GM19035 (cell line): Measurements from ENCODE around the gene CLCNKA.
"Not testable (repeated sequence)": the region's sequence is repeated elsewhere in the genome, so short reads cannot be mapped to it uniquely, and the experiment has no call there.

Source experiments
- ATAC-seq: cut with Tn5 transposase; IDR thresholded peaks from one replicate; pipeline ENCODE4 v1.9.1; 2021; ENCODE audit not compliant: unreplicated experiment

Gene CLCNKA

DNA sequence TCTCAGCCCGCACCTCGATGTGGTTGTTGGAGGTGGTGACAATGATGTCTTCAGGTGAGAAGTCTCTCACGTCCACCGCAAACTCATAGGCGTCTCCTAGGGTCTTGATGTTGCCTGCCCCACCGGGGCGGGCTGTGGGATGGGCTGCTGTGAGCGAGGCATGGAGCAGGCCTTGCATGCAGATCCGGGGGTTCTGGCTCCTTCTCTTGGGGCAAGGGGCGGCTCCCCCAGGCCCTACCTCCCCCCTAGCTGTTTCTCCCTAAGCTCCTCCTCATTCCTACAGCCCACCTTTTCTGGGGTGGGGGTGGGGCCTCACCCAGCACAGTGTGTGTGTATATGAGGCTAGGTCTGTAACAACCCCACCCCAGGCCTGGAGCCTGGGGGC is 4.8 kb upstream of the CLCNKA start:
- no peak for ATAC-seq

DNA sequence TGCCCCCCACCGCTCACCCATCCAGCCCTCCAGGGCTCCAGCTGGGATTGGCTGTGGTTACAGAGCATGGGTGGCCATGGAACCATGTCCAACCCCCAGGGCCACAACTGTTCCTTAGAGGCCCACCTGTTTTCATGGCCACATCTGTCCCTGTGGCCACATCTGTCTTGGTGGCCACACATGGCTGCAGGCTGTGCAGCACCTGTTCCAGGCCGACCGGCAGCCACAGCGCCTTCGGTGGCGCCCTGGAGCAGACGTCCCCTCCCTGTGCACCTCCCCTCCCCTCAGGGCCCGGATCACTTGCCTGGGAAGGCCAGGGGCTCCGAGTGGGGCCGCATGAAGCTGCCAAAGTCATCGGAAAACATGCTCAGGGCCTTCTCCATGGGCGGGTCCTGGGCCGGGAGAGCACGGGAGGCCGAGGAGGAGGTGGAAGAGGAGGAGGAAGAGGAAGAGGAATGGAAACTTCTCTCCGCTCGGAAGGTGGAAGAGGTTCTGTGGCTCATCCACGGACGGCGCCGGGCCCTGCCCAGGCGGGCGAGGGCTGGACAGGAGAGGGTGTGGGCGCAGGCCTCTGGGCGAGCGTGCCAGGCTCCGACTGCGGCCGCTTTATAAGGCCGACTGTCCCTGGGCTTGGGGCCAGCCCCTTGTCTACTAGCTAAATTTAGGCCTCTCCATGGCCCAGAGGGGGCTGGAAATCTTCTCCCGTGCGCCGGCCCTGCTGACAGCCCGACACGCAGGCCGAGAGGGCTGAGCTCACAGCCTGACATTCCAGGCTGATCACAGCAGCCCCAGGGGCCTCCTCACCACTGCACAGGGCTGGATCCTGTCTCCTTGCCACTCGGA is 4.2 kb upstream of the CLCNKA start, which contains the start of gene HSPB7:
Gene HSPB7 (minus strand): TSS at position 583 of the 843 bp plus-strand sequence. CDS start 80 bp downstream, at position 503.
- no peak for ATAC-seq

DNA sequence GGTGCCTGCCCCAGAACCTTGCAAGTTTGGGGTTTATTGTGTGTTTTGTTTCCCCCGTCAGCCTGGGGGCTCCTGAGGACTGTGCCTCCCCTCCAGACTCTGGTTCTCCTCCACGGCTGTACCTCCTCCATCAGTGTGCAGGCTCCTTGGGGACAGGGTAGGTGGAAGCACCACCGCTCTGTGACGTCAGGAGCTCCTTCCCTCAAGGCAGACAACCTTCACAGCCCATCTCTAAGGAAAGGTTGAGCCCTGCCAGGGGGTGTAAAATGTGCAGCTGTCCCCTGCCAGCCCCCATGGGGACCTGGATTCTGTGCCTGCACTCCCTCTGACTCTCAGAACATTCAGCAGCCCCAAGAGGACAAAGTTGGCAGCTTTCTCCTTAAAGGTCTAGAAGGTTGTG is 3.5 kb upstream of the CLCNKA start:
- no peak for ATAC-seq

DNA sequence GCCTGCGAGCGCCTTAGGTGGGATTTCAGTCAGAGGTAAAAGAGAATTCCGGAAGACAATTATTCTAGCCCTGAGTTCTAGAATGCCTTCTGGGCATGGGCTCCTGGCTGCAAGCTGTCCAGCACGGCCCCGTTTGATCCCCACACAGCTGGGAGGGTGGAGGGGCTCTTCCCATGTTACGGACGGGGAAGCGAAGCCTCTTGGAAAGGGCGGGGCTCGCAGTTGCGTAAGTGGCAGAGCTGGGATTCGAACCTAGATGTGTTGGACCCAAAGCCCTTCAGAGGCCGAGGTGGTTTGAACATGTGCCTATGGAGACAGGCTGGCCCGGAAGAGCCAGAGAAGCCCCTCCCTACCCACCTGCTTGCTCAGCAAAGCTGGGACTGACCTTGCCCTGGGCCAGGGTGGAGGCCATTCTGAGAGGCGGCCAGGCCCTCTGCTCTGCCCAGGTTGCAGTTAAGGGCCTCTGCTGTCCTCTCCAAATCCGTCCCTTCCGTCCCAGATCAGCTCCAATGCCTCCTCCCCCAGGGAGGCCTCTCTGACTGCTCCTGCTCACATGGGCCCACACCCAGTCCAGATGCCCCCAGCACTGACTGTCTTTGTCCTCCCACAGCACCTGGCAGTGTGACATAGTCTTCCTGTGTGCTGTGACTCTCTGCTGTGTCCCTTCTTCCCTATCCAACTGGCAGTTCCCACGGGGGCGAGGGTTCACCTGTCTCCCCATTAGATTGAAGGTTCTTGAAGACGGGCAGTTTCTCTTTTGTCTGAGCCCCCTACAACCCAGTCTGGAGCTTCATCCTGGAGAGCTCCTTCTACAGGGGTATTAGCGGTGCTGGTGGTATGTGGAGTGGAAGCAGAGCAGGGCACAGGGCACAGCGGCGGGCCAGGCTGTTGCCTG is 2.8 kb upstream of the CLCNKA start:
- ATAC-seq, result no peak

DNA sequence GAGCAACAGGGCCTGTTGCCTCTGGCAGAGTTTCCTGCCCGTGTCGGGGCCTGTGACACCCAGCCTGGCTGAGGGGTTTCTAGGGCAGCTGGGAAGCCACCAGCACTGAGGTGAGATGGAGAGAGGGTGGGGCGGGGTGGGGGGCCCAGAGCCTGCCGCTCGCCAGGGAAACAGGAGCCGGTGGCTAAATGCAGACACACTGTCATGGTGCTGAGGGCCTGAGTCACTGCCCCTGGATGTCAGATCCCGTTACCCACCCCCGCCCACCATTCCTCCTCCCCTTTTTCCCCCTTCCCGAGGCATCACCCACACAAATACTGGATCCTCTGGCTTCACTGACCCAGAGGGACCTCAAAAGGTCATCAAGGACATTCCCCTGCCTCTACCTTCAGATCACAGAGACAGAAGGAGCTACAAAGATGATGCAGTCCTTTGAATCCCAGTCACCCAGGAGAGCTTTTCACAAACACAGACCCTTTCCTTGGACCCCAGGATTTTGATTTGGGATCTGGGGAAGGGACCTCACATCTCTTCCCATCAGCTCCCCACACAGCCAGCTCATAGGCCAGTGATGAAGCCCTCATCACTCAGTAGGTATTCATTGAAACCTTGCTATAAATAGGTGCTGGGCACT is 2.1 kb upstream of the CLCNKA start:
- ATAC-seq, result no peak

DNA sequence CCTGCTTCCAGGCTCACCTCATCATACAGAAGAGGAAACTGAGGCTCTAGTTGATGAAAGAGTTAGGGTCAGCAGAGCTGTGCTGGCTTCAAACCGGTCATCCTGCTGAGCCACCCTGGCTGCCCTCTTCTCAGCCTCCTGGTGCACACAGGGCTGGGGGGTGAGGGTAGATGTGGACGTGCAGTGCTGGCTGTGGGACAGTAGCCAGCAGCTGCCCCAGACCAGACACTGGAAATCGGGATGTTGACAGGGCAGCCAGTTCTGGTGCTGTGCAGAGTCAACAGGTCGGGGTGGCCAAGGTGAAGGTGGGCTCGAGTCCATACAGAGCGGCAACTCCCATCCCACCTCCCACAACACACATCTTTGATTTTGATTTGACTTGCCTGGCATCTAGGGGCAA is 1.5 kb upstream of the CLCNKA start:
- no peak for ATAC-seq

DNA sequence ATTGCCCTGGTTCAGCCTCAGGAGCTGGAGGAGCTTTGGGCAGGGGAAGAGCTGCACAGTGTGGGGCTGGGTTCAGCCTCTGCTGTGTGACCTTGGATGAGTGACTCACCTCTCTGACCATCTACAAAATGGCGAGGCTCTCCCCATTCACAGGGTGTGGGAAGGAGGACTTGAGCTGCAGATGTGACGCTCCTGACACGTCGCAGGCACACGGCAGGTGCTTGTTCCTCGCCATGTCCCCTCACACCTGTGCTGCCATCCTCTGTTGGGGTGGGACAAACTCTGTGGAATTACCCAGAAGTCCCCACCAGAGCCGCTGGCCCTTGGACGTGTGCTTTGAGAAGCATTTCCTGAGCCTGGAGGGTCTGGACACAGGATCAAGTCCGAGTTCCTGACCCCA is 958 bp upstream of the CLCNKA start:
- not testable (repeated sequence) for ATAC-seq

DNA sequence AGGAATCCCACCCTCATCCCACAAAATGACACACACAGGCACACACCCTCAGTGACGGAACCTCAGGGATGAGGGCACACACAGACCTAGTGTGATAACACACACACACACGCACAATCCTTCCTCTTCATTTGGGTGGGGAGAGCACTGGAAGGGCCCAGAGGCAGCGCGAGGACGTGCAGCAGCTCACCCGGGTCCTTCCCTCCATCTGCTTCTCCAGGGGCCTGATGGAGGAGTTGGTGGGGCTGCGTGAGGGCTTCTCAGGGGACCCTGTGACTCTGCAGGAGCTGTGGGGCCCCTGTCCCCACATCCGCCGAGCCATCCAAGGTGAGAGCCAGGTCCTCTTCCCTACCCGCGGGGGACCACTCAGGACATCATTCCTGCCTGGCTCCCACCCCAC is 557 bp downstream of the CLCNKA start:
- ATAC-seq, result no peak

DNA sequence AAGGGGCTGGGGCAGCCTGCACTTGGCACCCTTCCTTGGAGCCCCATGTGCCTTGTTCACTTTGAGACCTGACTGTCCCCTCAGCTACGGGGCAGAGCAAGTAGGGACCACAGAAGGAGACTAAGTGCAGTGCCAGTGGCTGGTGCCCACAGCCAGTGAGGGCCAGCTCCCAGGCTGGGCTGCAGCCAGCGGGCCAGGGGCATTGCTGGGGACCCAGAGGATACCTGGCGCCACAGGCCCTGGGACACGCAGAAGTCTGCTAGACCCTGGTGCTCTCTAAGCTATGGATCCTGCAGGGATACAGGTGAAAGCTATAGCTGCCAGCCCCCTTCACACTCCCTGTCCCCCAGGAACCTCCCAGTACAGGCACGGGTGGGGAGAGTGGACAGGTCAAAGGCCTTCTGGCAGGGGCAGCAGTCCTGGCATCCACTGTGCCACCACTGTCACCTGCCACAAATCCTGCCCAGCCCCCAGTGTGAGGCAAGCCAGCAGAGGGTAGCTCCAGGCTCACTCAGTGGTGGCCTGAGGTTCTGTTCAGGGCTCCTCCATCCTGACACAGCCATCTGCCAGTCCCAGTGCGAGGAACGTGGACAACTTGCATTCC is 1.3 kb downstream of the CLCNKA start:
- no peak for ATAC-seq

DNA sequence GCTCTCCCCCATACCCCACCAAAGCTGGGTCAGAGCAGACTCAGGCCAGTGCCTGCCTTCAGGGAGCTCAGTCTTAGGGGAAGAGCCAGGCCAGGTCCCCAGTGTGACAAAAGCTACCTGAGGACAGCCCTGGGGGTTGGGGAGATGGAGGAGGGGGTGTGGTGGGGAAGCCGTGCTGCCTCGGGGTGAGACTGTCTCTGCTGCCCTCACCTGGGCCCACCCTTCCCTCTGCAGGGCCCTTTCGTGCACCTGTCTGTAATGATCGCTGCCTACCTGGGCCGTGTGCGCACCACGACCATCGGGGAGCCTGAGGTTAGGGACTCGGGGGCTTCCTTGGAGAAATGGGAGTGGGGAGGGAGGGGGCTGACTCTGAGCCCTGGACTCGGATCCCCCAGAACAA is 4.5 kb downstream of the CLCNKA start:
- not testable (repeated sequence) for ATAC-seq

DNA sequence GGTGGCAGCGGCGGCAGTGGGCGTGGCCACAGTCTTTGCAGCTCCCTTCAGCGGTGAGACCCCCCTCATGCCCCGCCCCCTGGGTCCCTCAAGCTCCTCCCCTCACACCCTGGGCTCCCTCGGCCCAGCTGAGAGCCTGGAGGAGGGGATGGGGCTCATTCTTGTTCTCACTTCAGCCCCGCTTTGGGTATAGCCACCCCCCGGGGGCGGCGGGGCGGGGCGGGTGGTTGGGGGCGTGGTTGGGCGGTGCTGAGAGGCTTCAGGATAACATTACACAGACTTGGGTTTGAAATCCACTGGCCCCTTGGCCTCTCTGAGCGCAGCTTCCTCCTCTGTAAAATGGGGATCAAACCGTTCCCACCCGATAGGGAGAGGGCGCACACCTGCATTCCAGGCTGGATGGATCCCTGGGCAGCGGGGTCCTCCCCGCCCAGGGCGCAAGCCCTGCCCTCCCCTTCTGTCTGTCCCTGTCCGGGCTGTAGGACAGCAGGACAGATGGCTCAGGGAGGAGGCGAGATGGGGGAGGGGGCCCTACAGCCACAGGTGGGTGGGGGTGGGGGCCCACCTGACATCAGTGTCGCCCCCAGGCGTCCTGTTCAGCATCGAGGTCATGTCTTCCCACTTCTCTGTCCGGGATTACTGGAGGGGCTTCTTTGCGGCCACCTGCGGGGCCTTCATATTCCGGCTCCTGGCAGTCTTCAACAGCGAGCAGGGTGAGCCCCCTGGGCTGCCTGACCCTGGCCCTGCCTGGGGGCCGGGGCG is 5.1 kb downstream of the CLCNKA start:
- ATAC-seq, result no peak

DNA sequence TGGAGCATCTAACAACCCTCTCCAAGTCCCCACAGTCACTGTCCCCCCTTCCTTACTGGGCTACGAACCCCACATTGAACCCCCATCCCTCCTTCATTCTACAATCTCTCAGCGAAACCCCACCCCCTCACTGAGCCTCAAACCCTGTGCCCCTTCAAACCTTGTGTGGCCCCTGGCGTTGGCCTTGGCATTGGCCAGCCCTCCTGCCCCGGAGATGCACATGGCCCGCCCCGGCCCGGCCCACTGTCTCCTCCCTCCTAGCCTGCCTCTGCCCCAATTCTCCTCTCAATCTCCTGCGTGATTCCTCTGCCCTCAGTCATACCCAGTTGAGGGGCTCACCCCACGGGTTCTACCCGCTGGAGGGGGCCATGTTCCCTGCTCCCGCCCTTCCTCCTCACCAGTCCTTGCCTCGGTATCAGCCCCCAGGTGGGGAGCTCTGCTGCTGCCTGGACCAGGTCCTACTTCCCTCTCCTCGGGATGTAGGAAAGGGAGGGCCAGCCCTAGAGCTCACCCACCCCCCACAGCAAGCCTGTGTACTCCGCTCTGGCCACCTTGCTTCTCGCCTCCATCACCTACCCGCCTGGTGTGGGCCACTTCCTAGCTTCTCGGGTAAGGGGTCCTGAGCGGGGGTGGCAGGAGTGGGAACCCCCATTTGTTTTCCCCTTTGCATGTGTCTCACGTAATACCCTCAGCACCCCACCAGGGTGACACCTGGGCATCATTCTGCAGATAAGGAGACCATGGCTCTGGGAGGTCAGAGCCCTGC is 6.6 kb downstream of the CLCNKA start:
- ATAC-seq, result no peak

DNA sequence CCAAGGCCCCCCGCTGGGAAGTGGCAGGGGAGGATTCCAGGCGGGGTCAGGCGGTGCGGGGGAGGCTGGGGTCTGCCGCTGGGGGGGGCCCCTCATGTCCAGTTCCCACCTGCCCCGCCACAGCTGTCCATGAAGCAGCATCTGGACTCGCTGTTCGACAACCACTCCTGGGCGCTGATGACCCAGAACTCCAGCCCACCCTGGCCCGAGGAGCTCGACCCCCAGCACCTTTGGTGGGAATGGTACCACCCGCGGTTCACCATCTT is 7.1 kb downstream of the CLCNKA start:
- ATAC-seq, result not testable (repeated sequence)

DNA sequence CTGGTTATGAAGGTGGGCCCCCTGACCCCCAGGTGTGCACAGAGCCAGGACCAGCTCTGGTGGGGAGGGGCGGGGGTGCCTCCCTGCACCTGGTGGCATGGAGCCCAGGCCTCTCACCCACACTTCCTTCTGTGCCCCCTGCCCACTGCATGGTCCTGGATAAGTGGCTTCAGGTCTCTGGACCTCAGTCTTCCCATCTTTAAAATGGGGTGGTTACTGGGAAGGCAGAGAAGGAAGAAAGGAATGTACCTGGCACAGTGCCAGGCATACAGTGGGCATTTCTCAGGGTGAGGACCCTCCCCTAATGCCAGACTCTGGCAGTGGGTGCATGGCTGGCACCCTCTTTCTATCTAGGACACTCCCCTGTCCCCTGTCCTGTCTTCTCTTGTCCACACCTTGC is 7.5 kb downstream of the CLCNKA start:
- no peak for ATAC-seq

DNA sequence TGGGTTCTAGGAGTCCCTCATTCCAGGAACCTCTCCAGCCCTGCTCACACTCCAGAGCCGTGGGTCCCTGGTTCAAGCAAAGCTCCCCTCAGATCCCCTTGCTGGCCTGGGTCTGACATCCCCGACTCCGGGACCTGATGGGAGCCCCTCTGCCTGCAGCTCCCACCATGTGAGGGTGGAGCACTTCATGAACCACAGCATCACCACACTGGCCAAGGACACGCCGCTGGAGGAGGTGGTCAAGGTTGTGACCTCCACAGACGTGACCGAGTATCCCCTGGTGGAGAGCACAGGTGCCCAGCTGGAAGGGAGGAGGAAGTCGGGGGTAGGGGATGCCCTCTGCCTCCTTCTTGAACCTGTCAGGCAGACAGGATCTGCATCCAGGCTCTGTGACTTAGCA is 9.7 kb downstream of the CLCNKA start:
- no peak for ATAC-seq

DNA sequence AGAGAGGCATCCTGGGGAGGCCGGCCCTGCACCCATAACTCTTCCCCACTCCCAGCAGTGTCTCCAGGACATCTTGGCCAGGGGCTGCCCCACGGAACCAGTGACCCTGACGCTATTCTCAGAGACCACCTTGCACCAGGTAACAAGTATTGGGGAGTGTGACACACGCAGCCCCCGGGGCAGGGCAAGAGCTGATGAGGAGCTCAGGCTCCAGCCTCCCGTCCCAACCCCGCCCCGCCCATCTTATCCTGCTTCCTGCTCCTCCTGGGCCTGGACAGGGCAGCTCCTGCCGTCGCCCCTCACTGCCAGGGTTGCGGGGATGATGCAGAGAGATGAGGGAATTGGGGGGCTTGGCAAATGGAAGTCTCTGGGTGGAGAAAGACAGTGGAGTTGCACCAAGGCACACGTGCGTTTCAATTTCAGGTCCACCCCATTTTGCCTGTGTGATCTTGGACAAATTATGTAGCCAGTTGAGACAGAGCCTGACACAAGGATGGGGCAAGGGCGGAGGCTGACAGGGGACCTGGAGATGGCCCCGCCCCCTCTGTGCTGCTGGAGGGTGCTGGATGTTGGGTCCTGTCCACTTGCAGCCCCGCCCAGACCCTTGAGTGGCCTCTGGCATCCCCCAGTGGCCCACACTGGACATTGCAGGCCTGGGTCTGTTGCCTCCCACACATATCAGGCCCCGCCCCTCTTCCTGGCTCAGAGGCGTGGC is 10.7 kb downstream of the CLCNKA start:
- ATAC-seq, result peak; percentile 80

DNA sequence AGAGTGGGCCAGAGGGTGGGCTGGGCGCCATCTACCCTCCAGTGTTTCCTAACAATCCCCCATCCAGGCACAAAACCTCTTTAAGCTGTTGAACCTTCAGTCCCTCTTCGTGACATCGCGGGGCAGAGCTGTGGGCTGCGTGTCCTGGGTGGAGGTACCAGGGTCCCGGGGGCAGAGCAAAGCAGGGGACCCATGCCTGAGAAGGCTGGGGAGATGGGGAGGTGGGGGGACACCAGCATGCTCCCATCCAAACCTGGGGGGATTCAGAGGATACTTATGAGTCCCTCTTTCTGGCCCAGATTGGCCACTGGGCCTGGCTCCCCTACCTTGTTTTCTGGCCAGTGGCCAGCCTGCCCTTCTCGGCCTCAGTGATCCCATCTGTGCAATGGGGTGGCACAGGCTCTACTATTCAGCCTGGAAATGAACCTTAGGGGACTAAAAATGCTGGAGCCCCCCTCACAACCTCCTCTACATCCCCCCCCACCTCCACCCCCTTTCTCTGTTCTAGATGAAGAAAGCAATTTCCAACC is 11.3 kb downstream of the CLCNKA start:
- not testable (repeated sequence) for ATAC-seq

DNA sequence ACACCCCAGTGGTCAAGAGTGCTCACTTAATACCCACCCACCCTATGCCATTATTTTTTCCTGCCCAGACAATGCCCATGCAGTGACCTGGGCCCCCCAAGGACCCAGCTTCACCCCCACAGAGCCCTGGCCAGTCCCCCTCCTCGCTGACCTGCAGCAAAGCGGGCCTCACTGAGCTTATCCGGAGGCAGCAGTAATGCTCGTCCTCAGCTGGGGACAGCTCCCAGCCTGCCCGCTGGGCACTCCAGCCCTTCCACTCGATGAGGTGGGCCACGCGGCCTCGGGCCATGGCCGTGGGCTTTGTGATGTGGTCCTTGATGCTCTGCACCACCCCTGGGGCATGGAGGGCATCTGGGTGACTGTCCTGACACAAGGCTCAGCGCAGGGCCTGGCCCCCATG is 14.6 kb downstream of the CLCNKA start:
- ATAC-seq, result not testable (repeated sequence)

DNA sequence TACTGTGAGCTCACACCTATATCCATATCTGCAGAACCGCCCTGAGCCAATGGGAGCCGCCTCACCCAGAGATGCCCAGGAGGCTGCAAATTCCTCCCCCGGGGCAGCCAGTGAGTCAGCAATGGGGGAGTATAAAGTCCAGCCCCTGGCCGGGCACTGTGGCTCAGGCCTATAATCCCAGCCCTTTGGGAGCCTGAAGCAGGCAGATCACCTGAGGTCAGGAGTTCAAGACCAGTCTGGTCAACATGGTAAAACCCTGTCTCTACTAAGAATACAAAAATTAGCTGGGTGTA is 16.7 kb downstream of the CLCNKA start:
- no peak for ATAC-seq
